ENCODE measurements around the gene STAT1.

GRCh38 chr2:191041418-191042161, 27.6 kb upstream of the STAT1 start:
- TF ChIP-seq POLR2A (IDR thresholded peaks at IDR 0.05; ENCODE audit: low read depth, low read length) = no peak
- TF ChIP-seq TAF1 (IDR thresholded peaks at IDR 0.05; ENCODE audit: borderline replicate concordance, low read depth, low read length) = no peak
- no peak for TF ChIP-seq POLR2AphosphoS5 (IDR thresholded peaks at IDR 0.05; ENCODE audit: low read depth, low read length)

Data from GM12892 (cell line).